HepG2 (cell line): ENCODE data around the gene HS3ST2. TPM values are rescaled to one million over a fixed set of nuclear protein-coding genes. Genes with fewer than 3 reads are reported as not detected.
A peak's percentile ranks its signal among the peaks of the same experiment; 100 is the strongest.

Experiments used
- ATAC-seq: fragments of 200-7000 bp; cut with Tn5 transposase; 3 replicates; pipeline ENCODE4 v1.9.1; 2020; ENCODE audit warnings: mild to moderate bottlenecking, moderate library complexity
- BruUV-seq: library from RNA; stranded (reverse); fragments of 400-500 nt; replicated peaks from 2 replicates; lab custom pipeline; 2021; lab: Mats Ljungman, UMichigan
- CTCF ChIA-PET: fragments of 300-600 bp; formaldehyde crosslinking; extraction: SDS; loops from one replicate; lab custom pipeline; 2021; ENCODE audit warnings: low total read pairs, inconsistent platforms, low intra/inter-chr PET ratio; lab: Yijun Ruan, JAX
- POLR2A ChIA-PET: fragments of 350-600 bp; sonication (Branson Sonifier 250); formaldehyde crosslinking; loops from one replicate; lab custom pipeline; 2020; ENCODE audit warnings: antibody characterized with exemption, inconsistent platforms; lab: Yijun Ruan, JAX
- DNase-seq: peaks from one replicate; pipeline ENCODE4 v3.0.0-alpha.2; 2015; ENCODE audit warnings: low spot score
- FAIRE-seq: peaks from 3 replicates; lab custom pipeline; 2011; peaks lifted over from hg19 to GRCh38; lab: Jason Lieb, UNC
- H2AFZ ChIP-seq: one replicate; pipeline ENCODE4 v1.6.1; 2011; ENCODE audit warnings: low read length, inconsistent platforms
- H3K27ac ChIP-seq: fragments of 300-600 bp; 3 replicates; pipeline ENCODE4 v1.8.0; 2011; ENCODE audit warnings: mixed run types, mild to moderate bottlenecking, mixed read lengths, low read length, inconsistent platforms; ENCODE audit not compliant: insufficient read depth; ENCODE audit errors: extremely low read length
- H3K27me3 ChIP-seq, 2 experiments: fragments of 200-600 bp in 1 of 2; 2 replicates in 1 of 2; 3 replicates in 1 of 2; pipeline versions ENCODE4 v1.6.0 to v1.8.0; 2011; ENCODE audit warnings: low read length in 2 of 2, mild to moderate bottlenecking in 2 of 2, moderate library complexity in 2 of 2, inconsistent platforms in 1 of 2; ENCODE audit not compliant: insufficient read depth in 2 of 2, control insufficient read depth in 1 of 2
- H3K36me3 ChIP-seq, 2 experiments: fragments of 200-600 bp in 1 of 2; replicated peaks in 1 of 2; 2 replicates in 1 of 2; 3 replicates in 1 of 2; pipeline versions ENCODE4 v1.5.1 to v1.8.0; 2011; ENCODE audit warnings: low read length in 2 of 2, inconsistent platforms in 1 of 2; ENCODE audit not compliant: insufficient read depth in 2 of 2, control insufficient read depth in 1 of 2
- H3K4me1 ChIP-seq: 2 replicates; pipeline ENCODE4 v1.5.1; 2012; ENCODE audit warnings: low read length, inconsistent platforms; ENCODE audit not compliant: insufficient read depth
- H3K4me2 ChIP-seq: 2 replicates; pipeline ENCODE4 v1.6.0; 2011; ENCODE audit warnings: low read depth, low read length, inconsistent platforms
- H3K4me3 ChIP-seq, 3 experiments: fragments of 200-600 bp in 1 of 3; sonication (generic), shearing (Covaris generic) in 1 of 3; replicated peaks in 1 of 3; 2 replicates each; pipeline ENCODE4 v1.5.1; 2011 to 2016; ENCODE audit warnings: low read length in 3 of 3, inconsistent platforms in 2 of 3, low read depth in 2 of 3, mild to moderate bottlenecking in 2 of 3, control low read depth in 1 of 3, mixed read lengths in 1 of 3; ENCODE audit not compliant: insufficient read depth in 1 of 3
- H3K79me2 ChIP-seq: one replicate; pipeline ENCODE4 v1.6.1; 2011; ENCODE audit warnings: low read length, inconsistent platforms; ENCODE audit not compliant: insufficient read depth
- H3K9ac ChIP-seq: 2 replicates; pipeline ENCODE4 v1.6.0; 2011; ENCODE audit warnings: mild to moderate bottlenecking, low read depth, low read length, inconsistent platforms; ENCODE audit not compliant: insufficient read depth
- H3K9me3 ChIP-seq: 2 replicates; pipeline ENCODE4 v1.5.1; 2012; ENCODE audit warnings: mild to moderate bottlenecking, low read length
- H4K20me1 ChIP-seq: 2 replicates; pipeline ENCODE4 v1.6.0; 2011; ENCODE audit warnings: inconsistent platforms, mild to moderate bottlenecking, low read length, moderate library complexity; ENCODE audit not compliant: insufficient read depth
- AKAP8 ChIP-seq: sonication (generic); formaldehyde crosslinking; IDR thresholded peaks from 2 replicates; pipeline ENCODE4 v1.5.1; 2020; ENCODE audit warnings: mild to moderate bottlenecking, missing genetic modification reagents
- NCOA2 ChIP-seq: sonication (generic); formaldehyde crosslinking; IDR thresholded peaks from 2 replicates; pipeline ENCODE4 v1.8.0; 2022; ENCODE audit warnings: inconsistent platforms
- ZBTB40 ChIP-seq, 2 experiments: fragments of 450-650 bp in 1 of 2; sonication (generic) in 1 of 2; formaldehyde crosslinking in 1 of 2; IDR thresholded peaks; 2 replicates each; pipeline versions ENCODE4 v1.6.1 to v1.8.0; 2016 to 2022; ENCODE audit warnings: antibody characterized with exemption in 1 of 2, mild to moderate bottlenecking in 1 of 2, missing genetic modification reagents in 1 of 2
- ZNF329 ChIP-seq: sonication (generic); formaldehyde crosslinking; IDR thresholded peaks from 2 replicates; pipeline ENCODE4 v1.9.0; 2021; ENCODE audit warnings: low read depth, mild to moderate bottlenecking, missing genetic modification reagents
- ZNF354B ChIP-seq: sonication (generic); formaldehyde crosslinking; IDR thresholded peaks from 2 replicates; pipeline ENCODE4 v1.8.0; 2022; ENCODE audit warnings: mild to moderate bottlenecking, missing genetic modification reagents
- ZNF484 ChIP-seq: sonication (generic); formaldehyde crosslinking; IDR thresholded peaks from 2 replicates; pipeline ENCODE4 v1.5.1; 2020; ENCODE audit warnings: mild to moderate bottlenecking, low read depth, missing genetic modification reagents, borderline replicate concordance
- WGBS: methylation state at CpG from one replicate; pipeline ENCODE4 v1.1.6; 2017; ENCODE audit warnings: low lambda C conversion rate; 5-methylcytosine and 5-hydroxymethylcytosine counted together
- in situ Hi-C: cut with HindIII; loops from 2 replicates; pipeline ENCODE4 v1.10.0; 2017; ENCODE audit warnings: low pct_unique_long_range_greater_than_20kb; ENCODE audit not compliant: extremely low pct_ligation_motif_present
- intact Hi-C: fragments of 100-400 bp; cut with micrococcal nuclease; formaldehyde crosslinking; loops from one replicate; pipeline ENCODE4 v1.10.0; 2022; ENCODE audit not compliant: unreplicated experiment
- polyA plus RNA-seq, 8 experiments: library from polyadenylated mRNA; depleted of rRNA in 3 of 8; stranded (reverse) in 7 of 8; unstranded in 1 of 8; fragments of >200 nt; fragmentation: Illumina TruSeq in 4 of 8; extraction: Trizol in 4 of 8; gene quantifications; 2 replicates each; pipeline versions ENCODE4 v1.2.1 to v1.2.3, GENCODE V29; 2011 to 2016; ENCODE audit warnings: low read depth in 4 of 8, missing spikeins in 1 of 8, mixed read lengths in 1 of 8; ENCODE audit not compliant: insufficient read depth in 1 of 8
- total RNA-seq, 5 experiments: library from RNA; depleted of rRNA; stranded (reverse); fragments of >200 nt; fragmentation: Illumina TruSeq; extraction: Trizol; gene quantifications; 2 replicates each; pipeline ENCODE4 v1.2.3, GENCODE V29; 2016; ENCODE audit warnings: low read depth in 1 of 5

HS3ST2 gene
- total and polyA plus RNA-seq, 2 of the 13 experiments (the other 11 are each of a cell fraction or from before 2014, with no cell fraction given) = not detected

- Histone ChIP-seq H3K9ac (no peak overlapping the region), H3K4me2 (no peak overlapping the region), H3K79me2 (no peaks in the 10 kb centered on the region), H2AFZ (no peak overlapping the region), H4K20me1 (no peaks in the 10 kb centered on the region), H3K27me3 (peaks cover 1 to 44% of the 10 kb centered on the region in 2 experiments; a peak in 4 of 5 replicates), H3K9me3 (no peaks in the 10 kb centered on the region), H3K36me3 (no peaks in the 10 kb centered on the region), H3K4me3 (no peak overlapping the region), H3K27ac (no peak overlapping the region), H3K4me1 (no peaks in the 10 kb centered on the region)
- ChIA-PET POLR2A (no interaction called here), CTCF (no interaction called here)
- intact Hi-C loops (no loop called here), in situ Hi-C loops (no loop called here)
- 4% methylated on average over 2 of the region's 2 CpGs for WGBS
- FAIRE-seq = no peak
- DNase-seq = no peak
- peak; percentile 71; the same call in 1 of the 2 replicates for TF ChIP-seq ZNF329 (CRISPR knock-in tag)
- TF ChIP-seq ZNF484 (CRISPR knock-in tag) = no peak
- TF ChIP-seq NCOA2 (CRISPR knock-in tag) = no peak
- no peak for ATAC-seq
- no TSS peak for BruUV-seq
Measured at GRCh38 chr16:22849517-22849916, 35.6 kb downstream of the HS3ST2 start.

- no peak overlapping the region for H3K27ac ChIP-seq
- no peak overlapping the region for H3K4me2 ChIP-seq
- DNase-seq (no peak), ATAC-seq (no peak), FAIRE-seq (no peak)
- H3K79me2 ChIP-seq = no peaks in the 10 kb centered on the region
- POLR2A ChIA-PET = no interaction called here
- 0% methylated on average over 2 of the region's 2 CpGs for WGBS
- no peak overlapping the region for H3K4me3 ChIP-seq
- CTCF ChIA-PET = no interaction called here
- in situ Hi-C loops (no loop called here), intact Hi-C loops (no loop called here)
- H3K36me3 ChIP-seq = no peaks in the 10 kb centered on the region
- H3K4me1 ChIP-seq = no peaks in the 10 kb centered on the region
- no TSS peak for BruUV-seq
- H3K9ac ChIP-seq = no peak overlapping the region
- H2AFZ ChIP-seq = no peak overlapping the region
- peaks cover 0 to 25% of the 10 kb centered on the region in 2 experiments; a peak in 2 of 5 replicates for H3K27me3 ChIP-seq
- no peaks in the 10 kb centered on the region for H3K9me3 ChIP-seq
- H4K20me1 ChIP-seq = no peaks in the 10 kb centered on the region
- no peak for TF ChIP-seq AKAP8 (CRISPR knock-in tag)
- no peak for TF ChIP-seq ZNF354B
- TF ChIP-seq ZBTB40 (IDR thresholded peaks at IDR 0.05) = no peak
- no peak for TF ChIP-seq ZBTB40 (CRISPR knock-in tag; IDR thresholded peaks at IDR 0.05)
Measured at GRCh38 chr16:22855231-22855630, 41.3 kb downstream of the HS3ST2 start.
